Uterus (tissue), 2 donors: Measurements from ENCODE around the gene STK39.

Experiments used
- POLR2A ChIP-seq, 2 donors: fragments of 450-650 bp; IDR thresholded peaks; one replicate each; pipeline ENCODE4 v1.6.1; 2016; ENCODE audit warnings: antibody characterized with exemption in 2 of 2, mild to moderate bottlenecking in 1 of 2, moderate library complexity in 1 of 2
- TF ChIP-seq, protein P1 (sequence below), 4 experiments: fragments of 200-600 bp in 2 of 4; fragments of 450-650 bp in 2 of 4; sonication (generic) in 2 of 4; IDR thresholded peaks; one replicate each; pipeline ENCODE4 v1.5.1; 2016 to 2019; ENCODE audit warnings: antibody characterized with exemption in 4 of 4, mild to moderate bottlenecking in 2 of 4, moderate library complexity in 1 of 4

DNA sequence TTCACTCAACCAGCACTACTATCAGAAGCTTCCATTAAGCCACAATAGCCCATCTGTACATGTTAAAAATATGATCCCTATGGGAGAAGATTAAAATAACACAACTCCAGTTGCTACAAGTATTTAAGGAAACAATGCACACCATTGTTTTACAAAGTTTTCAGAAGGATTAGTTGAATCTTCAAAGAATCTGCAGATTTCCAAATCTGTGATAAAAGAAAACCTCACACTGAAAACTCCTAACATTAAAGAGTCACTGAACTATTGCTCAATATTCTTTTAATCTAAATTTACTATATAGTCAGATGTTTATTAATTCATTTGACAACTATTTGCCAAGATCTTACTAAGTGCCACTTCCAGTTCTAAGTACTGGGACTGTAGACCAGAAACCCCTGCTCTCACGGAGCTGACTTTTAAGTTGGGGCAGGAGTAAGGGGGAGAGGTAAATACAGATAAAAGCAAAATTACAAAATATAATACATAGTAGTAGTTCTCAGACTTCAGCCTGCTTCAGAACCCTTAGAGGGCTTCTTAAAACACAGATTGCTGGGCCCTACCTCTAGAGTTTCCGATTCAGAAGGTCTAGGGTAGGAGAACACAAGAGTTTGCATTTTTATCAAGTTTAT is 94.4 kb downstream of the STK39 start:
- TF ChIP-seq, protein P1, sequence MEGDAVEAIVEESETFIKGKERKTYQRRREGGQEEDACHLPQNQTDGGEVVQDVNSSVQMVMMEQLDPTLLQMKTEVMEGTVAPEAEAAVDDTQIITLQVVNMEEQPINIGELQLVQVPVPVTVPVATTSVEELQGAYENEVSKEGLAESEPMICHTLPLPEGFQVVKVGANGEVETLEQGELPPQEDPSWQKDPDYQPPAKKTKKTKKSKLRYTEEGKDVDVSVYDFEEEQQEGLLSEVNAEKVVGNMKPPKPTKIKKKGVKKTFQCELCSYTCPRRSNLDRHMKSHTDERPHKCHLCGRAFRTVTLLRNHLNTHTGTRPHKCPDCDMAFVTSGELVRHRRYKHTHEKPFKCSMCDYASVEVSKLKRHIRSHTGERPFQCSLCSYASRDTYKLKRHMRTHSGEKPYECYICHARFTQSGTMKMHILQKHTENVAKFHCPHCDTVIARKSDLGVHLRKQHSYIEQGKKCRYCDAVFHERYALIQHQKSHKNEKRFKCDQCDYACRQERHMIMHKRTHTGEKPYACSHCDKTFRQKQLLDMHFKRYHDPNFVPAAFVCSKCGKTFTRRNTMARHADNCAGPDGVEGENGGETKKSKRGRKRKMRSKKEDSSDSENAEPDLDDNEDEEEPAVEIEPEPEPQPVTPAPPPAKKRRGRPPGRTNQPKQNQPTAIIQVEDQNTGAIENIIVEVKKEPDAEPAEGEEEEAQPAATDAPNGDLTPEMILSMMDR (IDR thresholded peaks at IDR 0.05), result no peak
- TF ChIP-seq POLR2A (IDR thresholded peaks at IDR 0.05), result no peak
